ENCODE results near the gene MAP6. TPM values are rescaled to one million over a fixed set of nuclear protein-coding genes. Genes with fewer than 3 reads are reported as not detected.

MAP6 gene
- total and polyA plus RNA-seq, 2 of the 13 experiments (the other 11 are each of a cell fraction or from before 2014, with no cell fraction given): 0.04 TPM; not detected in 1

DNA sequence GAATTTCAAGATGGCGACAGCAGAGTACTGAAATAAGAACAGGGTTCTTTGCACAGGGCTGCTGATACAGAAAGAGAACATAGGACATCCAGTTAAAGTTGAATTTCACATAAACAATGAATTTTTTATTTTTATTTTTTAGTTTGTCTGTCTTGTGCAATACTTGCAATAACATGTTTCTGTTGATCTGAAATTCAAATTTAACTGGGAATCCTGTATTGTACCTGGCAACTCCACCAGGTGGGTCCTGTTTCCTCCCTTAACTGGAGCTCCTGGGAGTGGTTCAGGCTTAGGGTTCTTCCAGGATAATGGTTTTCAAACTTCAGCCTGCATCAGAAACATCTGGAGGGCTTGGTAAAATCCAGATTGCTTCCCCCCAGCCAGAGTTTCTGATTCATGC is 121.7 kb downstream of the MAP6 start:
- H3K4me2 ChIP-seq (ENCODE audit: low read depth, low read length): no peak overlapping the region
- no peaks in the 10 kb centered on the region for H3K79me2 ChIP-seq (ENCODE audit: insufficient read depth, low read length)
- H2AFZ ChIP-seq (ENCODE audit: low read length): no peak overlapping the region
- H4K20me1 ChIP-seq (ENCODE audit: insufficient read depth, low read length): no peaks in the 10 kb centered on the region
- H3K4me1 ChIP-seq (ENCODE audit: insufficient read depth, low read length): peaks cover 6% of the 10 kb centered on the region; the same call in 1 of the 2 replicates
- POLR2A ChIA-PET: no interaction called here
- H3K27ac ChIP-seq (ENCODE audit: extremely low read length, insufficient read depth, low read length): no peak overlapping the region
- FAIRE-seq (no peak), DNase-seq (ENCODE audit: low spot score) (no peak), ATAC-seq (no peak)
- in situ Hi-C loops (cut with HindIII; ENCODE audit: extremely low pct_ligation_motif_present, low pct_unique_long_range_greater_than_20kb): no loop called here
- no peak overlapping the region for H3K4me3 ChIP-seq (replicated peaks in 1 of 3; ENCODE audit: insufficient read depth in 1 of 3, low read depth in 2 of 3, low read length in 3 of 3)
- 87% methylated on average over 1 of the region's 1 CpG for WGBS (ENCODE audit: low lambda C conversion rate)
- CTCF ChIA-PET (ENCODE audit: low intra/inter-chr PET ratio, low total read pairs): interaction anchor here (1.0 to 2.0 kb wide), 6 partner anchors 17 to 159 kb away, joined by 3 to 16 read pairs (median 5); no protein-coding TSS in a partner anchor
- no peaks in the 10 kb centered on the region for H3K9me3 ChIP-seq (ENCODE audit: low read length)
- intact Hi-C loops (cut with micrococcal nuclease; ENCODE audit: unreplicated experiment): loop anchor here (1.0 to 5.0 kb wide), 3 partner anchors 30 to 222 kb away; partner anchors contain the start of gene DGAT2
- no peak overlapping the region for H3K9ac ChIP-seq (ENCODE audit: insufficient read depth, low read depth, low read length)
- peaks cover 0 to 22% of the 10 kb centered on the region in 2 experiments; a peak in 3 of 5 replicates for H3K27me3 ChIP-seq (ENCODE audit: control insufficient read depth in 1 of 2, insufficient read depth in 2 of 2, low read length in 2 of 2)
- BruUV-seq (replicated peaks): no TSS peak
- TF ChIP-seq, protein P1, sequence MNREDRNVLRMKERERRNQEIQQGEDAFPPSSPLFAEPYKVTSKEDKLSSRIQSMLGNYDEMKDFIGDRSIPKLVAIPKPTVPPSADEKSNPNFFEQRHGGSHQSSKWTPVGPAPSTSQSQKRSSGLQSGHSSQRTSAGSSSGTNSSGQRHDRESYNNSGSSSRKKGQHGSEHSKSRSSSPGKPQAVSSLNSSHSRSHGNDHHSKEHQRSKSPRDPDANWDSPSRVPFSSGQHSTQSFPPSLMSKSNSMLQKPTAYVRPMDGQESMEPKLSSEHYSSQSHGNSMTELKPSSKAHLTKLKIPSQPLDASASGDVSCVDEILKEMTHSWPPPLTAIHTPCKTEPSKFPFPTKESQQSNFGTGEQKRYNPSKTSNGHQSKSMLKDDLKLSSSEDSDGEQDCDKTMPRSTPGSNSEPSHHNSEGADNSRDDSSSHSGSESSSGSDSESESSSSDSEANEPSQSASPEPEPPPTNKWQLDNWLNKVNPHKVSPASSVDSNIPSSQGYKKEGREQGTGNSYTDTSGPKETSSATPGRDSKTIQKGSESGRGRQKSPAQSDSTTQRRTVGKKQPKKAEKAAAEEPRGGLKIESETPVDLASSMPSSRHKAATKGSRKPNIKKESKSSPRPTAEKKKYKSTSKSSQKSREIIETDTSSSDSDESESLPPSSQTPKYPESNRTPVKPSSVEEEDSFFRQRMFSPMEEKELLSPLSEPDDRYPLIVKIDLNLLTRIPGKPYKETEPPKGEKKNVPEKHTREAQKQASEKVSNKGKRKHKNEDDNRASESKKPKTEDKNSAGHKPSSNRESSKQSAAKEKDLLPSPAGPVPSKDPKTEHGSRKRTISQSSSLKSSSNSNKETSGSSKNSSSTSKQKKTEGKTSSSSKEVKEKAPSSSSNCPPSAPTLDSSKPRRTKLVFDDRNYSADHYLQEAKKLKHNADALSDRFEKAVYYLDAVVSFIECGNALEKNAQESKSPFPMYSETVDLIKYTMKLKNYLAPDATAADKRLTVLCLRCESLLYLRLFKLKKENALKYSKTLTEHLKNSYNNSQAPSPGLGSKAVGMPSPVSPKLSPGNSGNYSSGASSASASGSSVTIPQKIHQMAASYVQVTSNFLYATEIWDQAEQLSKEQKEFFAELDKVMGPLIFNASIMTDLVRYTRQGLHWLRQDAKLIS (CRISPR knock-in tag; IDR thresholded peaks at IDR 0.05): no peak
- TF ChIP-seq, protein P2, sequence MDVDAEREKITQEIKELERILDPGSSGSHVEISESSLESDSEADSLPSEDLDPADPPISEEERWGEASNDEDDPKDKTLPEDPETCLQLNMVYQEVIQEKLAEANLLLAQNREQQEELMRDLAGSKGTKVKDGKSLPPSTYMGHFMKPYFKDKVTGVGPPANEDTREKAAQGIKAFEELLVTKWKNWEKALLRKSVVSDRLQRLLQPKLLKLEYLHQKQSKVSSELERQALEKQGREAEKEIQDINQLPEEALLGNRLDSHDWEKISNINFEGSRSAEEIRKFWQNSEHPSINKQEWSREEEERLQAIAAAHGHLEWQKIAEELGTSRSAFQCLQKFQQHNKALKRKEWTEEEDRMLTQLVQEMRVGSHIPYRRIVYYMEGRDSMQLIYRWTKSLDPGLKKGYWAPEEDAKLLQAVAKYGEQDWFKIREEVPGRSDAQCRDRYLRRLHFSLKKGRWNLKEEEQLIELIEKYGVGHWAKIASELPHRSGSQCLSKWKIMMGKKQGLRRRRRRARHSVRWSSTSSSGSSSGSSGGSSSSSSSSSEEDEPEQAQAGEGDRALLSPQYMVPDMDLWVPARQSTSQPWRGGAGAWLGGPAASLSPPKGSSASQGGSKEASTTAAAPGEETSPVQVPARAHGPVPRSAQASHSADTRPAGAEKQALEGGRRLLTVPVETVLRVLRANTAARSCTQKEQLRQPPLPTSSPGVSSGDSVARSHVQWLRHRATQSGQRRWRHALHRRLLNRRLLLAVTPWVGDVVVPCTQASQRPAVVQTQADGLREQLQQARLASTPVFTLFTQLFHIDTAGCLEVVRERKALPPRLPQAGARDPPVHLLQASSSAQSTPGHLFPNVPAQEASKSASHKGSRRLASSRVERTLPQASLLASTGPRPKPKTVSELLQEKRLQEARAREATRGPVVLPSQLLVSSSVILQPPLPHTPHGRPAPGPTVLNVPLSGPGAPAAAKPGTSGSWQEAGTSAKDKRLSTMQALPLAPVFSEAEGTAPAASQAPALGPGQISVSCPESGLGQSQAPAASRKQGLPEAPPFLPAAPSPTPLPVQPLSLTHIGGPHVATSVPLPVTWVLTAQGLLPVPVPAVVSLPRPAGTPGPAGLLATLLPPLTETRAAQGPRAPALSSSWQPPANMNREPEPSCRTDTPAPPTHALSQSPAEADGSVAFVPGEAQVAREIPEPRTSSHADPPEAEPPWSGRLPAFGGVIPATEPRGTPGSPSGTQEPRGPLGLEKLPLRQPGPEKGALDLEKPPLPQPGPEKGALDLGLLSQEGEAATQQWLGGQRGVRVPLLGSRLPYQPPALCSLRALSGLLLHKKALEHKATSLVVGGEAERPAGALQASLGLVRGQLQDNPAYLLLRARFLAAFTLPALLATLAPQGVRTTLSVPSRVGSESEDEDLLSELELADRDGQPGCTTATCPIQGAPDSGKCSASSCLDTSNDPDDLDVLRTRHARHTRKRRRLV (CRISPR knock-in tag; IDR thresholded peaks at IDR 0.05): no peak
- TF ChIP-seq, protein P3, sequence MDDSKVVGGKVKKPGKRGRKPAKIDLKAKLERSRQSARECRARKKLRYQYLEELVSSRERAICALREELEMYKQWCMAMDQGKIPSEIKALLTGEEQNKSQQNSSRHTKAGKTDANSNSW (CRISPR knock-in tag; IDR thresholded peaks at IDR 0.05; ENCODE audit: borderline replicate concordance): no peak
- TF ChIP-seq KLF16 (CRISPR knock-in tag; IDR thresholded peaks at IDR 0.05) (no peak), ZNF230 (CRISPR knock-in tag; IDR thresholded peaks at IDR 0.05) (no peak), ZNF101 (CRISPR knock-in tag; IDR thresholded peaks at IDR 0.05; ENCODE audit: borderline replicate concordance, low read depth) (no peak), DR1 (CRISPR knock-in tag; IDR thresholded peaks at IDR 0.05) (no peak), ZNF432 (CRISPR knock-in tag; IDR thresholded peaks at IDR 0.05; ENCODE audit: borderline replicate concordance) (no peak), ZNF616 (CRISPR knock-in tag; IDR thresholded peaks at IDR 0.05; ENCODE audit: low read depth) (no peak), NFIC (IDR thresholded peaks at IDR 0.05; ENCODE audit: low read length) (no peak), NFE2 (CRISPR knock-in tag; IDR thresholded peaks at IDR 0.05) (no peak), KLF11 (CRISPR knock-in tag; IDR thresholded peaks at IDR 0.05) (no peak)
- TF ChIP-seq, protein P4, sequence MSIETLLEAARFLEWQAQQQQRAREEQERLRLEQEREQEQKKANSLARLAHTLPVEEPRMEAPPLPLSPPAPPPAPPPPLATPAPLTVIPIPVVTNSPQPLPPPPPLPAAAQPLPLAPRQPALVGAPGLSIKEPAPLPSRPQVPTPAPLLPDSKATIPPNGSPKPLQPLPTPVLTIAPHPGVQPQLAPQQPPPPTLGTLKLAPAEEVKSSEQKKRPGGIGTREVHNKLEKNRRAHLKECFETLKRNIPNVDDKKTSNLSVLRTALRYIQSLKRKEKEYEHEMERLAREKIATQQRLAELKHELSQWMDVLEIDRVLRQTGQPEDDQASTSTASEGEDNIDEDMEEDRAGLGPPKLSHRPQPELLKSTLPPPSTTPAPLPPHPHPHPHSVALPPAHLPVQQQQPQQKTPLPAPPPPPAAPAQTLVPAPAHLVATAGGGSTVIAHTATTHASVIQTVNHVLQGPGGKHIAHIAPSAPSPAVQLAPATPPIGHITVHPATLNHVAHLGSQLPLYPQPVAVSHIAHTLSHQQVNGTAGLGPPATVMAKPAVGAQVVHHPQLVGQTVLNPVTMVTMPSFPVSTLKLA (IDR thresholded peaks at IDR 0.05): no peak
- H3K36me3 ChIP-seq (replicated peaks in 1 of 2; ENCODE audit: control insufficient read depth in 1 of 2, insufficient read depth in 2 of 2, low read length in 2 of 2): no peaks in the 10 kb centered on the region
